ENCODE measurements around the gene RXRB.
"Not testable (repeated sequence)": the region's sequence is repeated elsewhere in the genome, so short reads cannot be mapped to it uniquely, and the experiment has no call there.

The RXRB gene

DNA sequence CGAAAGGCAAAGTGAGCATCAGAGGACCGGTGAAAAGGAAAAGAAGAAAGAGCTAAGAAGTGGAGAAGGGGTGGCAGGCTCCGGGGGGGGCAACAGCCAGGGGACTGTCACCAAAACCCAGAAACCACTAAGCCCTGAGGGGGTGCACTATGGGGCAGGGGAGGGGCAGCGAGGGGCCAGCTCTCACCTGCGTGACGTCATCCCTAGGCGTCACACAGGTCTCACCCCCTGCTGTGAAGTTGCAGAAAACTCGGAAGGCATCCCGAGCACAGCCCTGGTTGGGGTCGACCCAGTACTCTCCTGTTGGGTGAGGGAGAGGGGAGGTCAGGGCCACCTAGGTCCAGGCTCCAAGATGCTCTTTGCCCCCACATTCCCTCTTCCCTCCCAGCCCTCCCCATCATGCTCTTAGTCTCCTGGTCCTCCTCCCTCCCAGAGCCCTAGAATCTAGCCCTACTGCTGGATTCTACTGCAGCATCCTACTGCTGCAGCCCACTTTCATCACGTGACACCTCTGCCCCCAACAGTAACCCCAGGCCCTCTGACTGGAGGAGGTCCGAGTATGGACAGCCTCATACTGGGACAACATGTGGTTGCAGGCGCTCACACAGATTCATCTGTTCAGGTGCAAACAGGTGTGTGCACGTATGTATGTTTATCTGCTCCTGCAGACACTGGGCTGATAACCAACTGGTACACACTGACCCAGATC, 35.6 kb downstream of the RXRB start:
- DNase-seq (ENCODE audit: extremely low read depth in 1 of 2, low read depth in 1 of 2), result no peak

GRCh38 chr6:33164176-33164575, 36.3 kb downstream of the RXRB start:
- no peak for DNase-seq (ENCODE audit: extremely low read depth in 1 of 2, low read depth in 1 of 2)

DNA sequence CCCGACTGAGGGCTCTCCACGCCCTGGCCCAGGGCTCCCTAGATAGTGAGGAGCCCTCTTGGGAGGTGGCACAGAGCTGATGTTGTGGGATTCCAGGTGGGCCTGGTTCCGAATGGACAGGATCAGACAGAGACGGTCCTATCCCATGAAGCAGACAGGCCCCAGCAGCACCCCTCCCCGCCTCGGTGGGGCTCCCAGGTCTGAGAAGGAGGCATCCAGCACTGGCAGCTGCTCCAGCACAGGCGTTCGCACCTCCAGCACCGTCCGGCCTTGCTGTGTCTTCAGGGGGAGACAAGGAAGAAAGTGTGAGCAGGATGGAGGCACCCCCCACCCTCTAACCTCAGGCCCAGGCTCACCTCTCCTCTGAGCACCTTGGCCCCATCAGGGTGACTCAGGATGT, 36.9 kb downstream of the RXRB start:
- no peak for DNase-seq (ENCODE audit: extremely low read depth in 1 of 2, low read depth in 1 of 2)

DNA sequence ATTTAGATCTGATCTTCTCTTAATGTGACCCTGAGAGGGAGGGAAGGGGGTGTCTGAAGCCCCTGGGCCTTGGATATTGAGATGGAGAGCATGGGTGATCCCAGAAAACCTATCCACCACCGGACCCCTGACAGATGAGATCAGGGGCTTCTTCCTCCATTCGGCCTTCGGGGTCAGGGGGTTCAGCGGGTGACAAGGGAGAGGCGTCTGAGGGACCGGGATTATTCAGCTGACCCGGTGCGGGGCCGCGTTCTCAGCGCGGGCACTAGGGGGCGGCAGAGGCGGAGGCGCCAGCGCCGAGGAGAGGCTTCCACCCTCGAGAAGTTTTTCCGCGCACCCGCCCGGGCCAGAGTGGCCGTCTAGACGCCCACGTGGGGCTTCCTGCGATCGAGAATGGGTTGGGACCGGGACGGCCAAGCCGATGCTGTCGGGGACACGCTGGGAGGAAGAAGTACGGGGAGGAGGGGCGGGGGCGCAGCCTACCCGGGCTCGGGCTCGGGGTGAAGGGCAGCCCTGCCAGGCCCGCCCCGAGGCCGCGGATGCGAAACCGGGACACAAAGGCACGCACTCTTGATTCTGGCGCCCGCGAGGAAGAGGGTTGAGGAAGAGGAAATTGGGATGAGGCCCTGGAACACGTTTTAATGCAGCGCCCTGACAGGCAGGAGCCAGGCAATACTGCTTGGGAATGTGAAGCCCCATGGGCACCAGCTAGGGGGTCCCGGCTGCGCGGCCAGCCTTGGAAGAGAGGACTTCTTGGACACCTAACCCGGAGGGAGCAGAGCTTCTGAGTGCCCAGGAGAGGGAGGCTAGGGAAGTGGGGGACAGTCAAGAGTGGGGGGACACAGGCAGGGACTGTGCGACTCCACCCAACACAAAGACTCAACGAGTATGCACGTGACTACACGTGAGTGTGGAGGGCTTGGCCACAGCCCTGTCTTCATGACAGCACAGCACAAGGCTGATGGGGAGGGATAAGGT, 38.8 kb downstream of the RXRB start:
- peak; percentile 52 to 62 for DNase-seq (ENCODE audit: extremely low read depth in 1 of 2, low read depth in 1 of 2)

DNA sequence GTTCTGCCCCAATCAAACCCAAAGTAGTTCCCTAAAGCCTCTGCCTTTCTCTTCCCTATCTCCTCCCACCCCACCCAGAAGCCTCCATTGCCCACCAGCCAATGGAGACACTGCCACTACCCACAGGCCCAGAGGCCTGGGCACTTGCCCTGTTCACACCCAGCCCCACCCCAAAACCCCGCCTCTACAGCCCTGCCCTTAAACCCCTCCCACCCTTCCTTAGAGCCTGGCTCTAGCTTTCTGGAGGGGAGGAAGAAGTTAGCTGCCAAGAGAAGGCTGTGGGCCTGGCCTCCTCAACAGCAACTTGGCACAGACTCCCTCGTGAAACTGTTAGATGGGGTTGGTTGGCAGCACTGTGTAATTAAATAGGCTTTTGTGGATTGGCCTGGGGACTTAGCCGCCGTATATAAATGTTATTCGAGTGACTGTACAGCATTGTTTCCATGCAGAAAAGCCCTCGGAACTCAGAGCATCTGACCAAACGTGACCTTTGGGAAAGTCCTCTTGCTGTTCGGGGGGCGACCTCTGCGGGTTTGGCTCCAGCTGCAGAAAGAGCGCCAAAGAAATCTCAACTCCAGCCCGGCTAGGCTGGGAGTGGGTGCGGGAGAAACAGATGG, 39.6 kb downstream of the RXRB start:
- DNase-seq (ENCODE audit: extremely low read depth in 1 of 2, low read depth in 1 of 2), result no peak

GRCh38 chr6:33160096-33160495, 40.4 kb downstream of the RXRB start:
- DNase-seq (ENCODE audit: extremely low read depth in 1 of 2, low read depth in 1 of 2), result no peak

- DNase-seq (ENCODE audit: extremely low read depth in 1 of 2, low read depth in 1 of 2), result no peak
These were observed 43.5 kb downstream of the RXRB start for GRCh38 chr6:33156964-33157363.

GRCh38 chr6:33156561-33156960, 43.9 kb downstream of the RXRB start:
- DNase-seq (ENCODE audit: extremely low read depth in 1 of 2, low read depth in 1 of 2), result no peak

- DNase-seq (ENCODE audit: extremely low read depth in 1 of 2, low read depth in 1 of 2), result no peak
These were observed 46.1 kb downstream of the RXRB start for GRCh38 chr6:33154349-33154748.

DNA sequence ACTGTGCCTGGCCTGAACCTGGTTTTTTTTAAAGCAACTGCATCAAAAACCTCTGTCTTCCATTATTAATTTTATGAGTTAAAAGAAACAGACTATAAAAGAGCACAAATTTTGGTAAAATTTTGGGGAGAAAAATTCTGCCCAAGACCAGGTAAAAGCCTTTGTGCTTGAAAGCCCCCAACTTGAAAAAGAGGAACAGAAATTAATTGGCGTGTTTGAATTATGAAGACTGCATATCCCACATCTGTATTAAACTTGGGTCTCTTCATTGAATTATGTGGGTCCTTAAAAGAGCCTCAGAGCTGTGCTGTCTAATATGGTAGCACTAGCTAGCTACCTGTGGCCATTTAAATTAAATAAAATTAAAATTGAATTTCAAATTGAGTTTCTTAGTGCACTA, 49.4 kb downstream of the RXRB start:
- DNase-seq (ENCODE audit: extremely low read depth in 1 of 2, low read depth in 1 of 2), result no peak

DNA sequence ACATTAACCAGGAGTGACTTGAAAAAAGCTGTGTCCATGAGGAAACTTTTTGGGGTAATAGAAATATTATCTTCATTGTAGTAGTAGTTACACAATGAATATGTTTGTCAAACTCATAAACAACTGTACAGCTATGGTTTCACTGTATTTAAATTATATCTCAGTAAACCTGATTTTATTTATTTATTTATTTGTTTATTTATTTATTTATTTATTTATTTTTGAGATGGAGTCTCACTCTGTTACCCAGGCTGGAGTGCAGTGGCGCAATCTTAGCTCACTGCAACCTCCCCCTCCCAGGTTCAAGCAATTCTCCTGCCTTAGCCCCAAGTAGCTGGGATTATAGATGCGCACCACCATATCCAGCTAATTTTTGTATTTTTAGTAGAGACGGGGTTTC, 49.9 kb downstream of the RXRB start:
- not testable (repeated sequence) for DNase-seq (ENCODE audit: extremely low read depth in 1 of 2, low read depth in 1 of 2)

DNA sequence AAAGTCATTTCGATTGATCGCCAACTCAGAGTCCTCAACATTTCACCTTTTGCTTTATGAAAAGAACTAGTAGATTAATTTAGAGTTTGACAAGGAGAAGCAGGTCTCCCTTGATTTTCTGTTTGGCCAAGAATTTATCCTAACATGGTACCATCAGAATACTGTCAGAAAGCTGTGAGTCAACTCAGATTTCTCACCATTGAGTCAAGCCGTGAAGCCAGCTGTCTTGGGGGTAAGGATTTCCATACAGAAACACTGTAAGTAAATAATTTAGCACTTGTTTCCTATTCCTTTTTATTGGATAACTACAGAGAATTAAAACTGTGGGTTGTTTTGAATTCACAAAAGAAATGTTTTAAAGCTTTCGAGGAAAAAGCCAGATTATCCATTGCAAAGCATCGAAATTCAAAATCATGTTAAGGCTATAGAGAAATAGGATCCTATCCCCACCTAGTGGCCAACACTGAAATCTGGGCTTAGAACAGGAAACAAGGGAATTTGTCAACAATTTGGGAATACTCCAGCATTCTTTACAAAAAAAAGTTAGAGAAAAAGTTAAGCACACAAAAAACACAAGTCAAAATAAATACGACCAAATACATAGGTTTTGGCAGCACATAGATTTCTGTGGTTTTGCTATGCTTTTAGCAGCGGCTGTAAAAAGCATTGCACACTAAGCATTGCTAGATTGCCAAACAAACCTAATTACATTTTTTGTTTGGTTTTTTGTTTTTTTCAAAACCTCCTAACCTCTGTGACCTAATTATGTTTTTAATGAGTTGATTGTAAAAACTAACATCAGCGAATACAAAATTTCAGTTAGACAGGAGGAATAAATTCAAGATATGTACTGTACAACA, 52.4 kb downstream of the RXRB start:
- no peak for DNase-seq (ENCODE audit: extremely low read depth in 1 of 2, low read depth in 1 of 2)

DNA sequence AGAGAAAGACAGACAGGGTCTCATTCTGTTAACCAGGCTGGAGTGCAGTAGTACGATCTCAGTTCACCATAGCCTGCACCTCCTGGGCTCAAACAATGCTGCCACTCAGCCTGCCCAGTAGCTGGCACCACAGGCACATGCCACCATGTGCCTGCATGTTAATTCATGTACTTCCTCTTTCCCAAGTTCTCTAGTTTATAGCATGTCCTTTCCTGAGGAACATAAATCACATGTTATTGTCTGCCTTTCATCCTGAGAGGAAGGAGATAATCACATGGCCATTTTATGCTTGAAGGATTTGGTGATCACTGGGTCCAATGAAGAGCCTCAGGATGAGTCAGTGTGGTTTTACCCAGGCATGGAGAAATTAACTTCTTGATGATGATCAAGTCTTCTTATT, 56.1 kb downstream of the RXRB start:
- DNase-seq (ENCODE audit: extremely low read depth in 1 of 2, low read depth in 1 of 2), result no peak
